B cell (primary cell): ENCODE results near the gene HASPIN. TPM values are rescaled to one million over a fixed set of nuclear protein-coding genes. Genes with fewer than 3 reads are reported as not detected.
"Not testable (repeated sequence)": the region's sequence is repeated elsewhere in the genome, so short reads cannot be mapped to it uniquely, and the experiment has no call there.

Experiments used
- ATAC-seq: fragments of 200-7000 bp; cut with Tn5 transposase; one replicate; pipeline ENCODE4 v1.10.0; 2021; ENCODE audit warnings: low read depth, mild to moderate bottlenecking, moderate number of reproducible peaks, moderate library complexity
- CTCF ChIA-PET: fragments of 350-600 bp; sonication (Branson Sonifier 250); formaldehyde crosslinking; loops from one replicate; lab custom pipeline; 2021; ENCODE audit warnings: antibody characterized with exemption, inconsistent platforms; lab: Charles Lee
- POLR2A ChIA-PET: fragments of 350-600 bp; sonication (Branson Sonifier 250); formaldehyde crosslinking; loops from one replicate; lab custom pipeline; 2021; ENCODE audit warnings: antibody characterized with exemption; lab: Charles Lee
- DNase-seq: peaks from one replicate; pipeline ENCODE4 v3.0.0; 2013
- H2AFZ ChIP-seq: 2 replicates; pipeline ENCODE4 v1.6.1; 2012; ENCODE audit warnings: mild to moderate bottlenecking, low read depth, low read length; ENCODE audit not compliant: insufficient read depth, poor library complexity, severe bottlenecking
- H3K27ac ChIP-seq, 2 donors: 1 replicate in 1 of 2; 2 replicates in 1 of 2; pipeline ENCODE4 v1.5.1; 2012 to 2013; ENCODE audit warnings: low read length in 2 of 2, mild to moderate bottlenecking in 2 of 2, moderate library complexity in 1 of 2
- H3K27me3 ChIP-seq, 4 experiments: fragments of 200-600 bp in 1 of 4; sonication (generic) in 1 of 4; replicated peaks in 1 of 4; 1 replicate in 2 of 4; 2 replicates in 2 of 4; pipeline versions ENCODE4 v1.6.1 to v1.7.0; 2013 to 2016; ENCODE audit warnings: low read length in 3 of 4, mild to moderate bottlenecking in 2 of 4, mixed read lengths in 1 of 4, moderate library complexity in 1 of 4; ENCODE audit not compliant: insufficient read depth in 4 of 4, control insufficient read depth in 3 of 4; ENCODE audit errors: control extremely low read depth in 1 of 4
- H3K36me3 ChIP-seq, 2 experiments: replicated peaks in 1 of 2; 1 replicate in 1 of 2; 2 replicates in 1 of 2; pipeline versions ENCODE4 v1.6.1 to v1.7.1; 2013; ENCODE audit warnings: low read length in 1 of 2; ENCODE audit not compliant: insufficient read depth in 2 of 2, control insufficient read depth in 1 of 2; ENCODE audit errors: control extremely low read depth in 1 of 2, extremely low read depth in 1 of 2
- H3K4me1 ChIP-seq, 2 donors: fragments of 200-600 bp in 1 of 2; sonication (generic) in 1 of 2; 1 replicate in 1 of 2; 2 replicates in 1 of 2; pipeline versions ENCODE4 v1.5.1 to v1.6.1; 2013 to 2017; ENCODE audit warnings: low read length in 2 of 2; ENCODE audit not compliant: control insufficient read depth in 2 of 2, insufficient read depth in 2 of 2
- H3K4me2 ChIP-seq: replicated peaks from 2 replicates; pipeline ENCODE3; 2012; ENCODE audit warnings: mild to moderate bottlenecking, low read depth, low read length; ENCODE audit not compliant: poor library complexity, severe bottlenecking
- H3K4me3 ChIP-seq, 5 experiments: fragments of 200-600 bp in 1 of 5; sonication (generic) in 1 of 5; 1 replicate in 3 of 5; 2 replicates in 2 of 5; pipeline versions ENCODE4 v1.5.1 to v1.7.0; 2011 to 2016; ENCODE audit warnings: low read length in 4 of 5, mild to moderate bottlenecking in 4 of 5, low read depth in 2 of 5, control low read depth in 1 of 5, moderate library complexity in 1 of 5; ENCODE audit not compliant: insufficient read depth in 1 of 5; ENCODE audit errors: control extremely low read depth in 1 of 5, extremely low read depth in 1 of 5
- H3K79me2 ChIP-seq: fragments of 200-600 bp; sonication (generic); one replicate; pipeline ENCODE4 v1.6.0; 2016; ENCODE audit warnings: low read length; ENCODE audit not compliant: control insufficient read depth, insufficient read depth
- H3K9ac ChIP-seq: fragments of 200-600 bp; sonication (generic); 2 replicates; pipeline ENCODE4 v1.6.1; 2017; ENCODE audit warnings: mild to moderate bottlenecking, low read length, moderate library complexity
- H3K9me3 ChIP-seq, 3 donors: one replicate each; pipeline versions ENCODE4 v1.6.1 to v1.7.1; 2013; ENCODE audit warnings: low read length in 2 of 3; ENCODE audit not compliant: control insufficient read depth in 2 of 3, insufficient read depth in 1 of 3; ENCODE audit errors: control extremely low read depth in 1 of 3
- H4K20me1 ChIP-seq: 2 replicates; pipeline ENCODE4 v1.6.0; 2012; ENCODE audit warnings: mild to moderate bottlenecking, low read length; ENCODE audit not compliant: insufficient read depth, control insufficient read depth, poor library complexity, severe bottlenecking
- H3K27ac Mint-ChIP-seq: one replicate; pipeline ENCODE4 v1.8.0; 2021; ENCODE audit warnings: mixed read lengths
- H3K27me3 Mint-ChIP-seq: one replicate; pipeline ENCODE4 v1.8.0; 2021; ENCODE audit warnings: mixed read lengths
- H3K4me1 Mint-ChIP-seq: one replicate; pipeline ENCODE4 v1.8.0; 2021; ENCODE audit warnings: mixed read lengths
- H3K4me3 Mint-ChIP-seq: one replicate; pipeline ENCODE4 v1.8.0; 2021; ENCODE audit warnings: mixed read lengths
- H3K9me3 Mint-ChIP-seq: one replicate; pipeline ENCODE4 v1.8.0; 2022; ENCODE audit warnings: mixed read lengths; ENCODE audit not compliant: insufficient read depth
- CTCF ChIP-seq: fragments of 200-600 bp; IDR thresholded peaks from one replicate; pipeline ENCODE4 v1.8.0; 2022; ENCODE audit warnings: antibody characterized with exemption, mild to moderate bottlenecking
- EZH2 ChIP-seq: IDR thresholded peaks from 2 replicates; pipeline ENCODE4 v1.6.1; 2012; ENCODE audit warnings: borderline replicate concordance, low read depth, mild to moderate bottlenecking, moderate library complexity, low read length; ENCODE audit not compliant: insufficient read depth, poor library complexity, severe bottlenecking
- WGBS: methylation state at CpG from one replicate; pipeline ENCODE4 v1.1.5; 2013; ENCODE audit warnings: missing lambda C conversion rate; ENCODE audit not compliant: insufficient coverage; 5-methylcytosine and 5-hydroxymethylcytosine counted together
- intact Hi-C: fragments of 100-400 bp; cut with micrococcal nuclease; formaldehyde crosslinking; loops from one replicate; pipeline ENCODE4 v1.10.0; 2022
- polyA plus RNA-seq: library from polyadenylated mRNA; depleted of rRNA; stranded (reverse); fragments of >200 nt; gene quantifications from 2 replicates; pipeline ENCODE4 v1.2.3, GENCODE V29; 2012
- total RNA-seq, 2 donors: library from RNA; stranded (reverse); fragments of 120-200 nt in 1 of 2; gene quantifications; 1 replicate in 1 of 2; 2 replicates in 1 of 2; pipeline versions ENCODE4 v1.2.3 to v1.2.4, GENCODE V29; 2013 to 2022

Gene HASPIN
- total and polyA plus RNA-seq, 2 donors (not counting 1 experiment from before 2014, with no cell fraction given): 0.28 to 3.1 TPM

DNA sequence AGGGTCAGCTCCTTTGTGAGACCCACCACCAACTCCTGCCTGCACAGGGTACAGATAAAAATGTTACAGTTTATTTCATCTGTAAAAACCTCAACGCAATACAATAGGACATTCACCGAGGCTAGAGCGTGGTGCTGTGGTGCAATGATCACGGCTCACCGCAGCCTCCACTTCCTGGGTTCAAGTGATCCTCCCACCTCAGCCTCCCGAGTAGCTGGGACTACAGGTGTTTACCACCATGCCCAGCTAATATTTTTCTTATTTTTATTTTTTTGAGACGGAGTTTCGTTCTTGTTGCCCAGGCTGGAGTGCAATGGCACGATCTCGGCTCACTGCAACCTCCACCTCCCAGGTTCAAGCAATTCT lies 11.2 kb downstream of the HASPIN start:
- H3K27ac ChIP-seq, H3K27me3 Mint-ChIP-seq, H3K27ac Mint-ChIP-seq, ATAC-seq, H2AFZ ChIP-seq, H3K4me2 ChIP-seq, H3K9me3 Mint-ChIP-seq, H3K4me3 Mint-ChIP-seq, H3K36me3 ChIP-seq, H4K20me1 ChIP-seq, H3K9me3 ChIP-seq, H3K4me3 ChIP-seq, H3K9ac ChIP-seq, POLR2A ChIA-PET, DNase-seq, H3K27me3 ChIP-seq: not testable (repeated sequence)
- H3K4me1 ChIP-seq: peaks cover 9 to 39% of the 10 kb centered on the region in 2 donors
- peaks cover 20% of the 10 kb centered on the region for H3K79me2 ChIP-seq
- 79% methylated on average over 5 of the region's 10 CpGs for WGBS
- CTCF ChIA-PET: interaction anchor here (0.8 to 13.4 kb wide), 15 partner anchors 9 to 340 kb away, joined by 3 to 482 read pairs (median 10); partner anchors contain the start of genes HASPIN, NCBP3 and P2RX5
- intact Hi-C loops: loop anchor here (5.0 to 10.0 kb wide), 2 partner anchors 340 to 688 kb away; no protein-coding TSS in a partner anchor
- peaks cover 49% of the 10 kb centered on the region for H3K4me1 Mint-ChIP-seq

- Histone ChIP-seq H2AFZ (no peak overlapping the region), H3K27ac (no peak overlapping the region), H3K9me3 (no peaks in the 10 kb centered on the region), H3K9ac (no peak overlapping the region), H3K4me1 (peaks cover 10 to 39% of the 10 kb centered on the region in 2 donors), H3K36me3 (no peaks in the 10 kb centered on the region), H3K79me2 (peaks cover 19% of the 10 kb centered on the region), H3K4me2 (no peak overlapping the region), H4K20me1 (no peaks in the 10 kb centered on the region), H3K4me3 (no peak overlapping the region), H3K27me3 (no peaks in the 10 kb centered on the region)
- Mint-ChIP-seq H3K9me3 (no peaks in the 10 kb centered on the region), H3K4me3 (no peak overlapping the region), H3K27ac (no peak overlapping the region), H3K4me1 (peaks cover 49% of the 10 kb centered on the region), H3K27me3 (no peaks in the 10 kb centered on the region)
- TF ChIP-seq CTCF (no peak), EZH2 (no peak)
- intact Hi-C loops: loop anchor here (5.0 to 10.0 kb wide), 2 partner anchors 339 to 688 kb away; no protein-coding TSS in a partner anchor
- ChIA-PET POLR2A (no interaction called here), CTCF (interaction anchor here (0.8 to 13.4 kb wide), 14 partner anchors 9 to 339 kb away, joined by 3 to 482 read pairs (median 9); partner anchors contain the start of genes HASPIN, NCBP3 and P2RX5)
- 86% methylated on average over 5 of the region's 8 CpGs for WGBS
- ATAC-seq: no peak
- no peak for DNase-seq
Measured at GRCh38 chr17:3735515-3735914, 11.8 kb downstream of the HASPIN start.
